GM12872 (cell line): Measurements from ENCODE around the gene CROCC2.

ENCODE experiments used
- TF ChIP-seq, protein P1 (sequence below): IDR thresholded peaks from 3 replicates; pipeline ENCODE4 v1.5.1; 2011; ENCODE audit warnings: low read depth, mild to moderate bottlenecking, low read length, moderate library complexity; ENCODE audit not compliant: insufficient read depth

Gene CROCC2

GRCh38 chr2:240920783-240921231 lies 14.7 kb downstream of the CROCC2 start:
- TF ChIP-seq, protein P1, sequence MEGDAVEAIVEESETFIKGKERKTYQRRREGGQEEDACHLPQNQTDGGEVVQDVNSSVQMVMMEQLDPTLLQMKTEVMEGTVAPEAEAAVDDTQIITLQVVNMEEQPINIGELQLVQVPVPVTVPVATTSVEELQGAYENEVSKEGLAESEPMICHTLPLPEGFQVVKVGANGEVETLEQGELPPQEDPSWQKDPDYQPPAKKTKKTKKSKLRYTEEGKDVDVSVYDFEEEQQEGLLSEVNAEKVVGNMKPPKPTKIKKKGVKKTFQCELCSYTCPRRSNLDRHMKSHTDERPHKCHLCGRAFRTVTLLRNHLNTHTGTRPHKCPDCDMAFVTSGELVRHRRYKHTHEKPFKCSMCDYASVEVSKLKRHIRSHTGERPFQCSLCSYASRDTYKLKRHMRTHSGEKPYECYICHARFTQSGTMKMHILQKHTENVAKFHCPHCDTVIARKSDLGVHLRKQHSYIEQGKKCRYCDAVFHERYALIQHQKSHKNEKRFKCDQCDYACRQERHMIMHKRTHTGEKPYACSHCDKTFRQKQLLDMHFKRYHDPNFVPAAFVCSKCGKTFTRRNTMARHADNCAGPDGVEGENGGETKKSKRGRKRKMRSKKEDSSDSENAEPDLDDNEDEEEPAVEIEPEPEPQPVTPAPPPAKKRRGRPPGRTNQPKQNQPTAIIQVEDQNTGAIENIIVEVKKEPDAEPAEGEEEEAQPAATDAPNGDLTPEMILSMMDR: no peak

DNA sequence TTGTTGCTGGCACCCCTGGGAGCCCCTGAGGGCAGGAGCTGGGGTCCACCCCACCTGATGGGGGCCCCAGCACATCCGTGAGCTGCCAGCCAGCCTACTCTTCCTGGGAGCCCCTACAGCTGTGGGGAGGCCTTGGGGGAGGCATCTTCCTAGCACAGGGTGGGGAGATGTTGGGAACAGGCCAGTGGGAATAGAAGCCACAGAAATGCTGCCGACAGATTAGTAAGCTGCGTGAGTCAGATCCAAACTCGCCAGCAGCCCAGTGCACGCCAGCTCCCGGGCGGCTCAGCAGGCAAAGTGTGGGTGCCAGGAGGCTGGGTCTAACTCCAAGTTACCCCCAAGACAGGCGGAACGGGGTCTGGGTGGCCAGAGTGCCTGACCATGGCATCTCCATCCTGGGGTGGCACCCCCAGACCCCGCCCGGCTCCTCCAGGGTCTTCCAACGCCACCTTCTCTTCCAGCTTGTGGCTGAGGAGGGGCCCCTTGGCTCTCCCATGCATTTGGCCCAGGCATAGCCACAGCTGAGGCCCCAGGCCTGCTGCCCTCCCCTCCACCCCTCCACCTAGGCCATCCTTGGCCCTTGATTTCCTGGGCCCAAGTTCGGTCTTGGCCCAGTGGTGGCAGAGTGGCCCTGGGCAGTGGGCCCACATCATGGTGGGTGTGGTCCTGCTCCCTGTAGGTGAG lies 15.3 kb downstream of the CROCC2 start:
- TF ChIP-seq, protein P1: no peak

- TF ChIP-seq, protein P1: no peak
Observed at GRCh38 chr2:240921995-240922244, 15.8 kb downstream of the CROCC2 start.

- TF ChIP-seq, protein P1: no peak
Observed at GRCh38 chr2:240922245-240922981, 16.3 kb downstream of the CROCC2 start.

DNA sequence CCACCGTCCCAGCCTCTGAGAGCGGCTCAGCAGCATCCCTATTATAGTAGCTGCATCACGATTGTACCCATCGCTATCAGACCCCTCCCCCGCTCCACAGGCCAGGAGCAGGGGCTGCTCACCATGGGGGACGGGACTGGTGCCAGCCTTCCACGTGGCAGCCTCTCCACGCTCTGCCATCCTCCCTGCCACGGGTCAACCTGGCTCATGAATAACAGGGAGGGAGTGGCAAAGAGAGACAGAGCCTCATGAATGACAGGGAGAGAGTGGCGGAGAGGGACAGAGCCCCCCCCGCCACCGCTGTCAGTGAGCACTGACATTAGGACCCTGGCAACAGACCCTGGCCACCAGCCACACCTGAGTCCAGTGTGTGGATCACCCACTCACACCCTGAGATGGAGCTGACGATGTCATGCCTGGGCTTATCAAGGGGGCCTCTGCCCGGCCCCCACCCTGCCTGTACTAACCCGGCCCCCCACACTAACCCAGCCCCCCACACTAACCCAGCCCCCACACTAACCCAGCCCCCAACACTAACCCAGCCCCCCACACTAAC lies 16.9 kb downstream of the CROCC2 start:
- TF ChIP-seq, protein P1: no peak

GRCh38 chr2:240925191-240925567 lies 19.0 kb downstream of the CROCC2 start:
- TF ChIP-seq, protein P1: no peak

DNA sequence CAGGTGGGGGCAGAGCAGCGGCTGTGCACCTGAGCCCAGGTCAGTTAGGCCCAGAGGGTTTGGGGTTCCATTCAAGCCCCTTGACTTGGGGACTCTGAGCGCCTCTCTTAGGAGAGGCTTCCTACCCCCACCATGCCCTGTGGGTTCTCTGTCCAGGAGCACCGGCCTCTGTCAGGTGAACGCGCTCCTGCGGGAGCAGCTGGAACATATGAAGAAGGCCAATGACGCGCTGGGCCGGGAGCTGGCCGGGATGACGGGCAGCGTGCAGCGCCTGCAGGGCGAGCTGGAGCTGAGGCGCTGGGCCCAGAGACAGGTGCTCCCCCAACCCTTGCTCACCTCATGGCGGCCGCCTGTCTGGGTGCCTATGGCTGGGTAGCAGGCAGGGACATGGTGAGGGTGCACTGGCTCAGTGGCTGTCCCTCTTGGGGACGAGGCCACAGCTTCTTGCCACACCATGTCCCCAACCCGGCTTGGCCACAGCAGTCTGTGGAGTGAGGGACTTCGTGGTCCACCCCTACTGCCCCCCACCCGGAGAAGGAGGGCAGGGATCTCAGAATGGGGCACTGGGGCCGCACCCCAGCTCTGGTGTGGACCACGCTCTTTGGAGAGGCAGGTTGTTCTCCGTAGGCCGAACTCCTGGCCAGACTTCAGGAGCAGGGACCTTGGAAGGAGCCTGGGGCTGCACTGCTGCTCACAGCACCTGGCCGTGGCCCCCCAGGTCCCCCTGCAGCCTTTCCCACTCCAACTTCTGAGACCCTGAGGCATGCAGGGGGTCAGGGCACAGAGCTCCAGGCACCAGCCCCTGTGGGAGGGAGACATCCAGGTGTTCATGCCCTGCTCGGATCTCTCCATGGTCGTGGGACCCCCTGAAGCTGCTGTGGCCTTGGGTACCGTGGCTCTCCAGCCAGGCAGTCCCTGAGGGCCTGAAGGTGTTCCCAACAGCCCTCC lies 19.7 kb downstream of the CROCC2 start:
- TF ChIP-seq, protein P1: no peak
